Measurements from ENCODE around the gene PRKCH.

PRKCH gene

GRCh38 chr14:61456720-61457119 lies 135.3 kb downstream of the PRKCH start:
- H2BK15ac ChIP-seq (ENCODE audit: low read length): no peak overlapping the region

GRCh38 chr14:61458766-61459165 lies 137.4 kb downstream of the PRKCH start:
- no peak overlapping the region for H3K4me3 ChIP-seq (ENCODE audit: low read length in 2 of 2)
- no peaks in the 10 kb centered on the region for H3K4me1 ChIP-seq (ENCODE audit: control insufficient read depth in 2 of 2, insufficient read depth in 1 of 2, low read depth in 1 of 2, low read length in 2 of 2)
- no peak overlapping the region for H2BK5ac ChIP-seq (ENCODE audit: low read length)
- no peaks in the 10 kb centered on the region for H3K36me3 ChIP-seq (replicated peaks in 1 of 2; ENCODE audit: control insufficient read depth in 2 of 2, insufficient read depth in 2 of 2, low read length in 2 of 2)
- H4K91ac ChIP-seq (ENCODE audit: low read depth, low read length, poor library complexity): no peak overlapping the region
- no peak overlapping the region for H3K14ac ChIP-seq (ENCODE audit: low read length)
- H3K27ac ChIP-seq (replicated peaks; ENCODE audit: low read length): no peak overlapping the region
- no peaks in the 10 kb centered on the region for H3K9me3 ChIP-seq (replicated peaks in 1 of 2; ENCODE audit: control insufficient read depth in 2 of 2, insufficient read depth in 1 of 2, low read depth in 1 of 2, low read length in 2 of 2)
- no peak overlapping the region for H2AK5ac ChIP-seq (ENCODE audit: low read depth, low read length)
- H3K9ac ChIP-seq (ENCODE audit: low read depth, low read length, poor library complexity): no peak overlapping the region
- H2AFZ ChIP-seq (ENCODE audit: low read length): no peak overlapping the region
- no peak overlapping the region for H2BK15ac ChIP-seq (ENCODE audit: low read length)
- H3K4ac ChIP-seq (ENCODE audit: low read length): no peak overlapping the region
- H3K27me3 ChIP-seq (ENCODE audit: control insufficient read depth in 3 of 3, insufficient read depth in 3 of 3, low read depth in 1 of 3, low read length in 3 of 3): peaks cover 0 to 15% (median 0%) of the 10 kb centered on the region in 3 experiments
- no peak for DNase-seq (ENCODE audit: low spot score)
- H2BK12ac ChIP-seq (ENCODE audit: low read length): no peak overlapping the region
- H3K23ac ChIP-seq (ENCODE audit: low read depth, low read length, poor library complexity): no peak overlapping the region
- no peaks in the 10 kb centered on the region for H3K79me1 ChIP-seq (ENCODE audit: low read depth, low read length)
- H3K18ac ChIP-seq (ENCODE audit: low read length): no peak overlapping the region
- H3K4me2 ChIP-seq (ENCODE audit: insufficient read depth, low read length, poor library complexity, severe bottlenecking): no peak overlapping the region
- no peak overlapping the region for H4K8ac ChIP-seq (ENCODE audit: low read depth, low read length)
- no peak overlapping the region for H2BK120ac ChIP-seq (ENCODE audit: low read depth, low read length)

More at GRCh38 chr14:61456720-61457119, 135.3 kb downstream of the PRKCH start:
- Histone ChIP-seq H3K9ac (ENCODE audit: low read depth, low read length, poor library complexity) (no peak overlapping the region), H3K27me3 (ENCODE audit: control insufficient read depth in 3 of 3, insufficient read depth in 3 of 3, low read depth in 1 of 3, low read length in 3 of 3) (peaks cover 0 to 23% (median 0%) of the 10 kb centered on the region in 3 experiments), H2BK5ac (ENCODE audit: low read length) (no peak overlapping the region), H3K79me1 (ENCODE audit: low read depth, low read length) (no peaks in the 10 kb centered on the region), H3K23ac (ENCODE audit: low read depth, low read length, poor library complexity) (no peak overlapping the region), H2AFZ (ENCODE audit: low read length) (no peak overlapping the region), H4K91ac (ENCODE audit: low read depth, low read length, poor library complexity) (no peak overlapping the region), H3K4me3 (ENCODE audit: low read length in 2 of 2) (no peak overlapping the region), H3K36me3 (replicated peaks in 1 of 2; ENCODE audit: control insufficient read depth in 2 of 2, insufficient read depth in 2 of 2, low read length in 2 of 2) (no peaks in the 10 kb centered on the region), H3K14ac (ENCODE audit: low read length) (no peak overlapping the region), H4K8ac (ENCODE audit: low read depth, low read length) (no peak overlapping the region), H3K4me1 (ENCODE audit: control insufficient read depth in 2 of 2, insufficient read depth in 1 of 2, low read depth in 1 of 2, low read length in 2 of 2) (no peaks in the 10 kb centered on the region), H3K9me3 (replicated peaks in 1 of 2; ENCODE audit: control insufficient read depth in 2 of 2, insufficient read depth in 1 of 2, low read depth in 1 of 2, low read length in 2 of 2) (no peaks in the 10 kb centered on the region), H3K27ac (replicated peaks; ENCODE audit: low read length) (no peak overlapping the region), H2AK5ac (ENCODE audit: low read depth, low read length) (no peak overlapping the region), H2BK120ac (ENCODE audit: low read depth, low read length) (no peak overlapping the region), H3K18ac (ENCODE audit: low read length) (no peak overlapping the region), H3K4me2 (ENCODE audit: insufficient read depth, low read length, poor library complexity, severe bottlenecking) (no peak overlapping the region), H2BK12ac (ENCODE audit: low read length) (no peak overlapping the region), H3K4ac (ENCODE audit: low read length) (no peak overlapping the region)
- peak; percentile 71 for DNase-seq (ENCODE audit: low spot score)
- no CpG with 5 or more reads among the region's 12 CpGs for WGBS, 2 donors (ENCODE audit: extremely low coverage in 2 of 2, insufficient read length in 2 of 2, insufficient replicate concordance in 1 of 2)

DNA sequence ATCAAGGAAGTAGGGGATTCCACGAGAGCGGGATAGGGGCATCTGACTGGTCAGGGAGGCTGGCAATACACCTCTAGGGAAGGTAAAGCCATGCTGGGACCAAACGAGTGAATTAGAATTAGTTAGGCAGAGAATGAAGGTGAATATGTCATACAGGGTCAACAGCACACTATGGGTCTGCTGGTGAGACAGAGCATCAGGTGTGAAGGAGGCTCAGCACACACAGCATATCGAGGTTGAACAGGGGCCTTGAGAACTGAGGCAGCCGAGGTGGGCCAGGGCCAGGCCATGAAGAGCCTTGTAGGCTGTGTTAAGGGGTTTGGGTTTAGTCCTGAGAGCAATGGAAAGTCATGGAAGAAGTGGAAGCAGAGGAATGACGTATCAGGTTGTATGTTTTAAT lies 137.8 kb downstream of the PRKCH start:
- Histone ChIP-seq H2AFZ (ENCODE audit: low read length) (no peak overlapping the region), H3K9ac (ENCODE audit: low read depth, low read length, poor library complexity) (no peak overlapping the region), H4K91ac (ENCODE audit: low read depth, low read length, poor library complexity) (no peak overlapping the region), H3K27ac (replicated peaks; ENCODE audit: low read length) (no peak overlapping the region), H3K18ac (ENCODE audit: low read length) (no peak overlapping the region), H2BK15ac (ENCODE audit: low read length) (no peak overlapping the region), H3K14ac (ENCODE audit: low read length) (no peak overlapping the region), H2BK120ac (ENCODE audit: low read depth, low read length) (no peak overlapping the region), H3K79me1 (ENCODE audit: low read depth, low read length) (no peaks in the 10 kb centered on the region), H3K27me3 (ENCODE audit: control insufficient read depth in 3 of 3, insufficient read depth in 3 of 3, low read depth in 1 of 3, low read length in 3 of 3) (peaks cover 0 to 15% (median 0%) of the 10 kb centered on the region in 3 experiments), H3K4me2 (ENCODE audit: insufficient read depth, low read length, poor library complexity, severe bottlenecking) (no peak overlapping the region), H3K23ac (ENCODE audit: low read depth, low read length, poor library complexity) (no peak overlapping the region), H2AK5ac (ENCODE audit: low read depth, low read length) (no peak overlapping the region), H3K4me3 (ENCODE audit: low read length in 2 of 2) (peak overlapping the region in 1 of 2 donors; percentile 12), H3K9me3 (replicated peaks in 1 of 2; ENCODE audit: control insufficient read depth in 2 of 2, insufficient read depth in 1 of 2, low read depth in 1 of 2, low read length in 2 of 2) (no peaks in the 10 kb centered on the region), H2BK12ac (ENCODE audit: low read length) (no peak overlapping the region), H3K4me1 (ENCODE audit: control insufficient read depth in 2 of 2, insufficient read depth in 1 of 2, low read depth in 1 of 2, low read length in 2 of 2) (no peaks in the 10 kb centered on the region), H3K4ac (ENCODE audit: low read length) (no peak overlapping the region), H2BK5ac (ENCODE audit: low read length) (no peak overlapping the region), H3K36me3 (replicated peaks in 1 of 2; ENCODE audit: control insufficient read depth in 2 of 2, insufficient read depth in 2 of 2, low read length in 2 of 2) (no peaks in the 10 kb centered on the region), H4K8ac (ENCODE audit: low read depth, low read length) (no peak overlapping the region)
- WGBS, 2 donors (ENCODE audit: extremely low coverage in 2 of 2, insufficient read length in 2 of 2, insufficient replicate concordance in 1 of 2): no CpG with 5 or more reads among the region's 6 CpGs
- no peak for DNase-seq (ENCODE audit: low spot score)

GRCh38 chr14:61460063-61460462 lies 138.7 kb downstream of the PRKCH start:
- no peaks in the 10 kb centered on the region for H3K9me3 ChIP-seq (replicated peaks in 1 of 2; ENCODE audit: control insufficient read depth in 2 of 2, insufficient read depth in 1 of 2, low read depth in 1 of 2, low read length in 2 of 2)
- no peak for DNase-seq (ENCODE audit: low spot score)
- H2BK12ac ChIP-seq (ENCODE audit: low read length): no peak overlapping the region
- no CpG with 5 or more reads among the region's 1 CpG for WGBS, 2 donors (ENCODE audit: extremely low coverage in 2 of 2, insufficient read length in 2 of 2, insufficient replicate concordance in 1 of 2)
- H2BK15ac ChIP-seq (ENCODE audit: low read length): no peak overlapping the region
- no peak overlapping the region for H3K4me3 ChIP-seq (ENCODE audit: low read length in 2 of 2)
- no peak overlapping the region for H2AFZ ChIP-seq (ENCODE audit: low read length)
- no peak overlapping the region for H3K23ac ChIP-seq (ENCODE audit: low read depth, low read length, poor library complexity)
- no peak overlapping the region for H3K18ac ChIP-seq (ENCODE audit: low read length)
- no peak overlapping the region for H3K4me2 ChIP-seq (ENCODE audit: insufficient read depth, low read length, poor library complexity, severe bottlenecking)
- H3K9ac ChIP-seq (ENCODE audit: low read depth, low read length, poor library complexity): no peak overlapping the region
- H2BK120ac ChIP-seq (ENCODE audit: low read depth, low read length): no peak overlapping the region
- H3K79me1 ChIP-seq (ENCODE audit: low read depth, low read length): no peaks in the 10 kb centered on the region
- no peak overlapping the region for H4K8ac ChIP-seq (ENCODE audit: low read depth, low read length)
- no peaks in the 10 kb centered on the region for H3K4me1 ChIP-seq (ENCODE audit: control insufficient read depth in 2 of 2, insufficient read depth in 1 of 2, low read depth in 1 of 2, low read length in 2 of 2)
- H3K27me3 ChIP-seq (ENCODE audit: control insufficient read depth in 3 of 3, insufficient read depth in 3 of 3, low read depth in 1 of 3, low read length in 3 of 3): peaks cover 0 to 15% (median 0%) of the 10 kb centered on the region in 3 experiments
- no peaks in the 10 kb centered on the region for H3K36me3 ChIP-seq (replicated peaks in 1 of 2; ENCODE audit: control insufficient read depth in 2 of 2, insufficient read depth in 2 of 2, low read length in 2 of 2)
- no peak overlapping the region for H2BK5ac ChIP-seq (ENCODE audit: low read length)
- no peak overlapping the region for H3K14ac ChIP-seq (ENCODE audit: low read length)
- no peak overlapping the region for H4K91ac ChIP-seq (ENCODE audit: low read depth, low read length, poor library complexity)
- H3K4ac ChIP-seq (ENCODE audit: low read length): no peak overlapping the region
- no peak overlapping the region for H3K27ac ChIP-seq (replicated peaks; ENCODE audit: low read length)
- H2AK5ac ChIP-seq (ENCODE audit: low read depth, low read length): no peak overlapping the region

Data from neuronal stem cell (in vitro differentiated cells).